Hematopoietic multipotent progenitor cell treated with erythropoietin and hydrocortisone succinate and interleukin-3 and kit ligand, for 8 days (in vitro differentiated cells): ENCODE data around the gene CERCAM.
"Not testable (repeated sequence)": the region's sequence is repeated elsewhere in the genome, so short reads cannot be mapped to it uniquely, and the experiment has no call there.

Experiments used
- DNase-seq: peaks from one replicate; pipeline ENCODE4 v3.0.0-alpha.2; 2015

Gene CERCAM

GRCh38 chr9:128393970-128394369 is 26.7 kb upstream of the CERCAM start:
- DNase-seq = no peak

DNA sequence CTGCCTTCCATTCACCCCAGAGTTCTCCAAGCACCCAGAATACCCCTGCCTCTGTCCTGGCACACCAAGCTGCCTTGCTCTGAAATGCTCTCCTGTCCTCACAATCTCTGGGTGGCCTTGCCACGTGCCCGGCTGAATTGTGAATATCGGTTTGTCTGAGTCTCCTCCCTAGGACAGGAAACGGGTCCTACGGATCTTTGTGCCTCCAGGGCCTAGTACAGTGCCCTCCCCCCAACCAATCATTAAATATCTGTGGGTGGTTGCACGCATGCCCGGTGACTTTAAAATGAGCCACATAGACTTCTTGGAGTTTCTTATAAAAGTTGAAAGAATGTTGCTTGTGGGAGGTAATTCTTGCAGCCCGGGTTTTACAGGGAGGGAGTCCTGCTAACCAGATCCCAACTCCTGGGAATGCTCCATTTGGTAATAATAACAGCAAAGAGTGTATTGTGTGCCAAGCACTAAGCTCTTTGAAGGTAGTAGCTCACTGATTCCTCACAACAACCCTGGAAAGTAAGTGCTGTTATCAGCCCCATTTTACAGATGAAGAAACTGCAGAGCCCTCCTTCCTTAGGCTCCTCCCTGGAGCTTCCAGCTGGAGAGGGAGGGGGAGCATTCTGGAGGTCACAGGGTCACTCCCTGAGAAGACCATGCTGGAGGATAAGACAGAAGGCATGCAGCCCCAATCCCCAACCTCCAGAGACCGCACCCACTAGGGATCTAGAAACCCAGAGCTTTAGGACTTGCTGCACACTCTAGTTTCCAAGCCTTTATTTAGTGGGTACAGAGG is 26.1 kb upstream of the CERCAM start:
- DNase-seq = no peak

DNA sequence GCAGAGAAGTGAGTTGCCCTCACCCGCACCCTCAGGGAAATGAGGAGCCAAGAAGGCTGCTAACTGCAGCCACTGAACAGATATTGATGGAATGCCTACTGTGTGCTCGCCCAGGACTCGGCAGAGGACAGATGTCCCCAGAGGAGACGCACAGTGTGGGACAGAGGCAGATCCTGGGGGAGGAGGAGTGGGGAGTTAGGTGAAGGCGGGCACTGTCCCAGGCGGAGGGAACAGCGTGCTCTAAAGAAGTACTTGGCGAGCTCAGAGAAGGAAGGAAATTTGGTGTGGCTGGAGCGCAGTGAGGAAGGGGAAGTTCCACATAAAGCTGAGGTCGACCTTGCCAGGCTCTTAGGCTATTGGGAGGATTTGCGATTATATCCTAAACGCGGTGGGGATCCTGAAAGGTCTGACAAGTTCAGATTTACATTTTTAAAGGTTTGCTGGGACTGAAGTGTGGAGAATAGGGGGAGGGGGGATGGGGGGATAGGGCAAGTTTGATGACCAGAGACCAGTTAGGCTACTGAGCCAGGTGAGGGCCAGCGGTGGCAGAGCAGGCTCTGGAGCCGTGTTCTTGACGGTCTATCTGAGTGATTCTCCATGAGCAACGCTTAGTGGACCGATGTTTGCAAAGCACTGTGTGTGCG is 23.6 kb upstream of the CERCAM start:
- DNase-seq = no peak

- DNase-seq = no peak
Measured at GRCh38 chr9:128397831-128398230, 22.8 kb upstream of the CERCAM start.

GRCh38 chr9:128399861-128400260 is 20.8 kb upstream of the CERCAM start:
- DNase-seq = no peak

GRCh38 chr9:128404560-128404959 is 16.1 kb upstream of the CERCAM start:
- DNase-seq = no peak

DNA sequence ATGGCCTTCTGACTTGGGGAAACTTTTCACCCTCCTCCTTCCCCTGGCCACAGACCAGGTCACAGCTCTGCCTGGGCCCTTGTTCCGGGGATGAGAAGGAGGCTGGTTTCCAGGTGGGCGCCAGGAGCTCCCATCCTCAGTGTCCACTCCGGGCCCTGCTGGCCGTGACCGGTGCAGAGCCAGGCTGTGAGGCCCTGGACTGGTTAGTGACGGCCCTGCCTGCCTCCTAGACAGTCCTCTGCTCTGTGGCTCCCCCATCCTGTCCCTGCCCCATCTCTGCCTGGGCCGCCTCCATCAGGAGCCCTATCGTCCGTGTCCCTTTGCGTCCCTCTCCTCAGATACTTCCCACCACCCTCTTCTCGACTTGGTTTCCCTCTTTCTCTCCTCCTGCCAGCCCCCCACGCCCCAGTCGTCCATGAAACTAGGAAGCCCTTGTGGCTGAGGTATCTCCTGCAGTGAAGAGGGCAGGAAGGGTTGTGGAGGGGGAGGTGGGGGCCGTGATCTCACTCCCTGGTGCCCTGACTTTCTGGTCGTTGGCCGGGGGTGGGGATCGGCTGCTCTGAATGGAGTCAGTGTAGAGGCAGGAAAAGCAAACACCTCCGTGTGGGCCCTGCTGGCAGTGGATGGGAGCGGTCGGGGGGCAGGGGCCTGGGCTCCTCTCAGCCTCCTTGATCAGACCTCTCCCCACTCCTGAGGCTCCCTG is 15.4 kb upstream of the CERCAM start:
- no peak for DNase-seq

DNA sequence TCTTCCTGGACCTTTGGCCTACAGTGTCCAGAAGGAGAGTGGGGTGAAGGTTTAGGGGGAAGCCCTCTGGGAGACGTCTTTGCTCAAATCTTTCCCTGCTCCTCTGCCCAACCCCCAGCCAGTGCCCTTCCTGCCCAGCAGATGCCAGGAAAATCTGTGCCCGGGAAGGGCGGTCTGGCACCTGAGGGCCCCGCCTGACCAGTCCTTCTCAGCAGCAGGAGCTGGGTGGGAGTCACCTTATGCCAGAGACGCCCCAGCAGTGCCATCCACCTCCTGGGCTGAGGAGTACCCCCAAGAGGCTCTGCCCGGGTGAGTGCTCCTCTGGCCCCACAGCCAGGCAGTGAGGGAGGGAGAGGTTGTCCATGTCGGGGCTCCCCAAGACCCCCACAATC is 14.9 kb upstream of the CERCAM start:
- no peak for DNase-seq

DNA sequence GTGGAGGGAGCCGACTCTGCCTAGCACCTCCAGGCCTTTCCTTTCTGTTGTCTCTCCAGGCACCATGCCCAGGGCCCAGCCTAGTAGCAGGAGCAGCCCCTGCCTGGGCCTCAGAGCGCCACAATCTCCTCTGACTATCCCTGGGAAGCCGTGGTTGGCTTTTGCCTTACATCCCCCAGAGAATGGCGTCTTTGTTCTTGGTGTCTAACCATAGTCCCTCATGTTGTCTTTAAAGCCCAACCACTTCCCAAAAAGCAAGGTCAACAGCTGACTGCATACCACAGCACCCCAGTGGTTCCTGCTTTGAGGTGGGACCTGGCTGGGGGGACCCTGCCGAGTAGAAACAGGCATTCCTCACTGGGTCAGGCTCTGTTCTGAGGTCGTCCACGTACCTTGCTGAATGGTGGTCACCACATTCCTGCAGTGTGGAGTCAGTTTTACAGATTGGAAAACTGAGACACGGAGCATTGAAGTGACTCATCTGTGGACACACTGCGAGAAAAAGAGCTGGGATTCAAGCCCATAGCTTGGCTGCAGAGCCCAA is 13.7 kb upstream of the CERCAM start:
- DNase-seq = no peak

DNA sequence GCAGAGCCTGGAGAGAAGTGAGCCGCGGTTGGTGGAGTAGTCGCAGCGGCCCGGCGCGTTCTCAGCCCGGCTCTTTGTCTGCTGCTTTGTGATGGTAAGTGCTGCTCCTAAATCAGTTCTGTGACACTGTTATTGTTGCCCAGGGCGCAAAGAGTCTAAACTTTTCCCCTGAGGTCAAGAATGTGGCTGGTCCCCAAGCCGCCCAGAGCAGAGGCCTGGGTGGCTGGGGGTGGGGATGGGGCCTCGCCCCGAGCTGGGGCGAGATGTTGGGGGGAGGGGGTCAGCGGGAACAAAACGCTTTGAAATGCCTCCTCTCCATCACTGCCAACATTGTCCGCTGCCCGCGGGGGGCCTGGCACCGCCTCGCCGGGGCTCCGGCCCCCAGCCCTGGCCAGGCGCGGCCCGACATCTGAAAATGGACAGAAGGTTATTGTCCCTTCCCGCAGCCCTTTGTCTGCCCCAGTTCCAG is 11.7 kb upstream of the CERCAM start:
- no peak for DNase-seq

- DNase-seq = no peak
Measured at GRCh38 chr9:128409450-128409849, 11.2 kb upstream of the CERCAM start.

GRCh38 chr9:128409978-128410377 is 10.7 kb upstream of the CERCAM start:
- no peak for DNase-seq

- DNase-seq = no peak
Measured at GRCh38 chr9:128411364-128412119, 9.1 kb upstream of the CERCAM start.

DNA sequence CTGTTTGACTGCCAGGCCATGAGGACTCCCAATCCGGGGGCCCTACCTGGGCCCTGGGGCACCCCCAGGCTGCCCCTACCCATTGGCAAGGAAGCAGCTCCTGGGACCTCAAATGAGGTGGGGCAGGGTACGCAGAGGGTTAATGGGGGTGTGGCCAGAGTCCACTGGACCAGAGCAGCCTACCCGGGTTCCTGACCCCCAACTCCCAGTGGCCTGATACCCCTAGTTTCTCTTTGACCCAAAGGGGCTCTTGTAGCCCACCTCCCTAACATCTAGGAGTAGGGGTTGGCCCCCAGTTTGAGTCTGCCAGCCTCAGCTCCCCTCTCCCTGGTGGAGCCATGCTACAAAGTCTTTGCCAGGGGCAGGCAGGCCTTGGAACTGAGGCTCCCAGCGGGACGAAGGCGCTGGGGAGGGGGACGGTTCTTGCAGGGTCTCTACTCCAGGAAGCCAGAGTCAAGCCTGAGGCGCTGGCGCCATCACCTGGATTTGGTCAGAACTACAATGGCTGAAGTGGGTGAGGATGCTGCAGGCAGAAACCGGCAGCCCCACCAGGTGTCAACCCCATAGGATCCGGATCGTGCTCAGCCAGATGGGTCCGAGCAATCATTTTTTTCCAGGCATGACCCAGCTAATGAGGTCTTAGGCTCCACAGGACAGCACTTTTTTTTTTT is 8.4 kb upstream of the CERCAM start:
- peak; percentile 42 for DNase-seq

DNA sequence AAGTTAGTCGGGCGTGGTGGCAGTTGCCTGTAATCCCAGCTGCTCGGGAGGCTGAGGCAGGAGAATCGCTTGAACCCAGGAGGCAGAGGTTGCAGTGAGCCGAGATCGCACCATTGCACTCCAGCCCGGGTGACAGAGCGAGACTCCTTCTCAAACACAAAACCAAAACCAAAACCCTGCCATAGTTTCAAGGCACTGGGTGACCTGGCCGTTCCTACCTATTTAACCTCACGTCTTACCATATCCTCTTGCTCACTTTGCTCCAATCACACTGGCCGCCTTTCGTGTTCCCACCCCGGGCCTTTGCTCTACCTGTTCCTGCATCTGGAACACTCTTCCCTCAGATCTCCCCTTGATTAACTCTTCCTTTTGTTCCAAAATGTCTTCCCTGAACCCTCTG is 6.9 kb upstream of the CERCAM start:
- not testable (repeated sequence) for DNase-seq

GRCh38 chr9:128414461-128414860 is 6.2 kb upstream of the CERCAM start:
- DNase-seq = no peak

DNA sequence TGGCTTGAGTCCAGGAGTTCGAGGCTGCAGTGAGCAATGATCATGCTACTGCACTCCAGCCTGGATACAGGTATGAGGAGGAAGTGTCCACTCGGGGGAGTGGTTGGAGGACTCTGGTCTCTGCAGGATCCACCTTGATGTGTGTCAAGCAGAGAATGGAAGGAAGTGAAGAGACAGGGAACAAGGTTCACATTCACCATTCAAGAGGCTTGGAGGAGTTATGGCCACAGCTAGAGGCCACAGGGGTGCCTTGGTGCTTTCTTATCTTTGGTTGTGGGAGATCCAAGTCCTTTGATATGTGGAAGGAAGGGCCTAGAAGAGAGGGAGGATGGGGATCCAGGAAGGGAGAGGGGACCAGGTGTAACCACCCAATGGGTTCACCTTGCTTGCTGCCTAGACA is 5.4 kb upstream of the CERCAM start:
- no peak for DNase-seq

DNA sequence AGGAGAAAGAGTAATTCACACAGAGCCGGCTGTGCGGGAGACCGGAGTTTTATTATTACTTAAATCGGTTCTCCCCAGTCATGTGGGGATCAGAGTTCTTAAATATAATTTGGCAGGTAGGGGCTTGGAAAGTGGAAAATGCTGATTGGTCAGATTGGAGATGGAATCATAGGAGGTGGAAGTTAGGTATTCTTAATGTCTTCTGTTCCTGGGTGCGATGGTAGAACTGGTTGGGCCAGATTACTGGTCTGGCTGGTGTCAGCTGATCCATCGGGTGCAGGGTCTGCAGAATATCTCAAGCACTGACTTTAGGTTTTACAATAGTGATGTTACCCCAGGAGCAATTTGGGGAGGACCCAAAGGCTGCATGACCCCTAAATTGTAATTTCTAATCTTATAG is 4.6 kb upstream of the CERCAM start:
- DNase-seq = no peak

DNA sequence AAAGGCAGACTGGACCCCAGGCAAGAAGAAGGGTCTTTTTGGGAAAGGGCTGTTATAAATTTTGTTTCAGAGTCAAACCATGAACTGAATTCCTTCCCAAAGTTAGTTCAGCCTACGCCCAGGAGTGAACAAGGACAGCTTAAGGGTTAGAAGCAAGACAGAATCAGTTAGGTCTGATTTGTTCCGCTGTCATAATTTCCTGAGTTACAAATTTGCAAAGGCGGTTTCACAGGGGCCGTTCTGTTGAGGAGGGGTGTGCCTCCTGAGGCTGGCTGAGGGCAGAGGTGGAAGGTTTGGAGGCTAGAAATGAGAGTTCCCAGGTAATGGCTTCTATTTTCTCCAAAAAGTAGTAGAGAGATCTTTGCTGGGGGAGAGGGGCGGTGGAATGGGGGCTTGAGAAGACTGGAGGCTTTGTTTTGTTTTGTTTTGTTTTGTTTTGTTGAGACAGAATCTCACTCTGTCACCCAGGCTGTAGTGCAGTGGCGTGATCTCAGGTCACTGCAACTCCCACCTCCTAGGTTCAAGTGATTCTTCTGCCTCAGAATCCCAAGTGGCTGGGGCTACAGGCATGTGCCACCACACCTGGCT is 4.1 kb upstream of the CERCAM start:
- no peak for DNase-seq

- no peak for DNase-seq
Measured at GRCh38 chr9:128419061-128419925, 1.4 kb upstream of the CERCAM start.
